Heart left ventricle (tissue), 16 donors: ENCODE measurements around the gene LUZP2. TPM values are rescaled to one million over a fixed set of nuclear protein-coding genes. Genes with fewer than 3 reads are reported as not detected.

Source experiments
- ATAC-seq, 4 donors: fragments of 200-7000 bp; cut with Tn5 transposase; one replicate each; pipeline ENCODE4 v1.9.1; 2020 to 2022; ENCODE audit warnings: moderate library complexity in 4 of 4, mild to moderate bottlenecking in 3 of 4, moderate number of reproducible peaks in 1 of 4
- DNase-seq, 5 donors: peaks; one replicate each; pipeline ENCODE4 v3.0.0-alpha.2; 2020
- H3K27ac ChIP-seq, 12 donors: fragments of 200-600 bp; sonication (generic) in 4 of 12; one replicate each; pipeline versions ENCODE4 v1.5.0 to v1.8.0; 2016 to 2022; ENCODE audit warnings: mild to moderate bottlenecking in 2 of 12
- H3K27me3 ChIP-seq, 9 donors: fragments of 200-600 bp; sonication (generic) in 2 of 9; one replicate each; pipeline versions ENCODE4 v1.5.1 to v1.8.0; 2016 to 2022; ENCODE audit warnings: mild to moderate bottlenecking in 3 of 9
- H3K36me3 ChIP-seq, 9 donors: fragments of 200-600 bp; sonication (generic) in 2 of 9; one replicate each; pipeline versions ENCODE4 v1.5.0 to v1.8.0; 2018 to 2022; ENCODE audit warnings: mild to moderate bottlenecking in 2 of 9
- H3K4me1 ChIP-seq, 12 donors: fragments of 200-600 bp; sonication (generic) in 4 of 12; one replicate each; pipeline versions ENCODE4 v1.5.0 to v1.8.0; 2016 to 2022; ENCODE audit warnings: mild to moderate bottlenecking in 3 of 12
- H3K4me3 ChIP-seq, 12 donors: fragments of 200-600 bp; sonication (generic) in 4 of 12; one replicate each; pipeline versions ENCODE4 v1.5.0 to v1.8.0; 2017 to 2022; ENCODE audit warnings: mild to moderate bottlenecking in 9 of 12, moderate library complexity in 4 of 12
- H3K9me3 ChIP-seq, 12 donors: fragments of 200-600 bp; sonication (generic) in 4 of 12; one replicate each; pipeline versions ENCODE4 v1.5.0 to v1.8.0; 2016 to 2022; ENCODE audit warnings: mild to moderate bottlenecking in 1 of 12
- POLR2A ChIP-seq, 2 donors: fragments of 450-650 bp; IDR thresholded peaks; one replicate each; pipeline ENCODE4 v1.6.1; 2017; ENCODE audit warnings: antibody characterized with exemption in 2 of 2, mild to moderate bottlenecking in 2 of 2, moderate library complexity in 2 of 2
- WGBS, 4 donors: extraction: QIAGEN DNeasy Blood & Tissue Kit in 2 of 4; methylation state at CpG; one replicate each; pipeline versions ENCODE4 v1.1.5 to v1.1.7; 2013 to 2018; 5-methylcytosine and 5-hydroxymethylcytosine counted together
- intact Hi-C, 10 donors: fragments of 100-400 bp; cut with DNase I; formaldehyde crosslinking; loops; one replicate each; pipeline versions ENCODE4 v1.11.1 to v1.14.2; 2022
- polyA plus RNA-seq, 2 donors: library from polyadenylated mRNA; stranded (reverse); fragments of 200-250 nt; gene quantifications; one replicate each; pipeline ENCODE4 v1.2.3, GENCODE V29; 2013
- total RNA-seq, 9 donors: library from RNA; depleted of rRNA in 2 of 9; stranded (reverse); fragments of >200 nt in 2 of 9; fragmentation: NEBNext Ultra II Directional in 3 of 9; extraction: Animal tissue kit (Norgen Biotek cat#: 25700) in 3 of 9; gene quantifications; one replicate each; pipeline versions ENCODE4 v1.1.0 to v1.2.4, GENCODE V29; 2016 to 2023
- TF ChIP-seq, protein P1 (sequence below), 12 donors: fragments of 200-600 bp; sonication (generic) in 4 of 12; IDR thresholded peaks; one replicate each; pipeline versions ENCODE4 v1.5.0 to v1.8.0; 2018 to 2022; ENCODE audit warnings: antibody characterized with exemption in 12 of 12, mild to moderate bottlenecking in 5 of 12
- donor health status: ischemic (EF 13 %, LVEDD 7.1; RV severe dilation, severe dysfunction).
- donor health status: healthy with polysubstance abuse.
- donor health status: DM: no; HTN: yes; CAD: no.
- donor health status: DM: no; HTN: no; CAD: no.
- donor health status: ischemic (EF 25% LVEDD 6.9; RV normal size, moderate dysfunction).
- donor health status: ischemic (EF 25% LVEDD 5.7; RV mildly dilated, moderate dysfunction).
- donor health status: healthy.
- donor health status: DM: yes; HTN: yes; CAD: no.
- donor health status: ischemic (EF 35%, LVEDD 5.7; RV mildly dilated, moderate dysfunction).
- donor health status: nonischemic (EF 11% LVEDD 7.7; RV severe dilation, severe dysfunction).
- donor health status: DM: yes; HTN: yes; CAD: no.
- donor health status: PGD.
- donor health status: ischemic (EF 29% LVEDD 5.4; RV normal size, mild dysfunction).
- donor health status: nonischemic (EF 23%, LVEDD 6.1; RV moderate dilation, normal function).

Gene LUZP2
- total and polyA plus RNA-seq, 11 donors, result 0.11 to 0.30 (median 0.17) TPM; not detected in 7

DNA sequence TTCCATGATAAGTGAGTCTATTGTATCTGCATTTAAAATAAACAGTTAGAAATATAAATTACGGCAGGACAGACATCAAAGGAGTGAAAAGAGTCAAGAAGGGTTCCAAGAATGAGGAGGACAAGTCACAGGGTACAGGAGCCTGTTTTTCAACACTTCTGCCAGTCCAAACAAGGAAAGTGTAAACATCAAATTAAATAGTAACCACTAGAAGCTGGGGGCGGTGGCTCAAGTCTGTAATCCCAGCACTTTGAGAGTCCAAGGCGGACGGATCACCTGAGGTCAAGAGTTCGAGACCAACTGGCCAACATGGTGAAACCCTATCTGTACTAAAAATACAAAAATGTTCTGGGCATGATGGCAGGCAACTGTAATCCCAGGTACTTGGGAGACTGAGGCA lies 219.6 kb downstream of the LUZP2 start:
- H3K4me1 ChIP-seq, result no peaks in the 10 kb centered on the region
- no peak overlapping the region for H3K27ac ChIP-seq
- no peak overlapping the region for H3K4me3 ChIP-seq
- WGBS, 4 donors, result 77 to 91% (median 85%) methylated on average over 5 of the region's 5 CpGs
- TF ChIP-seq, protein P1, sequence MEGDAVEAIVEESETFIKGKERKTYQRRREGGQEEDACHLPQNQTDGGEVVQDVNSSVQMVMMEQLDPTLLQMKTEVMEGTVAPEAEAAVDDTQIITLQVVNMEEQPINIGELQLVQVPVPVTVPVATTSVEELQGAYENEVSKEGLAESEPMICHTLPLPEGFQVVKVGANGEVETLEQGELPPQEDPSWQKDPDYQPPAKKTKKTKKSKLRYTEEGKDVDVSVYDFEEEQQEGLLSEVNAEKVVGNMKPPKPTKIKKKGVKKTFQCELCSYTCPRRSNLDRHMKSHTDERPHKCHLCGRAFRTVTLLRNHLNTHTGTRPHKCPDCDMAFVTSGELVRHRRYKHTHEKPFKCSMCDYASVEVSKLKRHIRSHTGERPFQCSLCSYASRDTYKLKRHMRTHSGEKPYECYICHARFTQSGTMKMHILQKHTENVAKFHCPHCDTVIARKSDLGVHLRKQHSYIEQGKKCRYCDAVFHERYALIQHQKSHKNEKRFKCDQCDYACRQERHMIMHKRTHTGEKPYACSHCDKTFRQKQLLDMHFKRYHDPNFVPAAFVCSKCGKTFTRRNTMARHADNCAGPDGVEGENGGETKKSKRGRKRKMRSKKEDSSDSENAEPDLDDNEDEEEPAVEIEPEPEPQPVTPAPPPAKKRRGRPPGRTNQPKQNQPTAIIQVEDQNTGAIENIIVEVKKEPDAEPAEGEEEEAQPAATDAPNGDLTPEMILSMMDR (IDR thresholded peaks at IDR 0.05), result no peak
- no peak for TF ChIP-seq POLR2A (IDR thresholded peaks at IDR 0.05)
- intact Hi-C loops, result no loop called here
- no peaks in the 10 kb centered on the region for H3K36me3 ChIP-seq
- no peaks in the 10 kb centered on the region for H3K27me3 ChIP-seq
- H3K9me3 ChIP-seq, result no peaks in the 10 kb centered on the region
- no peak for DNase-seq
- no peak for ATAC-seq

DNA sequence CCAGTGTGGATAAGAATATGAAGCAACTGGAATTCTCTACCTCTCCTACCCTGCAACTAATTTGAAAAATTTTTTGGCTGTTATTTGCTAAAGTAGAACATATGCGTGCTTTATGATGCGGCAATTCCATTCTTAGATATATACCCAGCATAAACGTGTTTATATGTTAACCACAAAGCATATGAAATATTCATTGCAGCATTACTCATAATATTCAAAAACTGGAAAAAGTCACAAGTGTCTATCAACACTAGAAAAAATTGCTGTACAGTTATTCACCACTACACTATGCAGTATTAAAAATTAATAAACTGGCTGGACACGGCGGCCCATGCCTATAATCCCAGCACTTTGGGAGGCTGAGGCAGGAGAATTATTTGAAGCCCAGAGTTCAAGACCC lies 226.4 kb downstream of the LUZP2 start:
- no peak for ATAC-seq

DNA sequence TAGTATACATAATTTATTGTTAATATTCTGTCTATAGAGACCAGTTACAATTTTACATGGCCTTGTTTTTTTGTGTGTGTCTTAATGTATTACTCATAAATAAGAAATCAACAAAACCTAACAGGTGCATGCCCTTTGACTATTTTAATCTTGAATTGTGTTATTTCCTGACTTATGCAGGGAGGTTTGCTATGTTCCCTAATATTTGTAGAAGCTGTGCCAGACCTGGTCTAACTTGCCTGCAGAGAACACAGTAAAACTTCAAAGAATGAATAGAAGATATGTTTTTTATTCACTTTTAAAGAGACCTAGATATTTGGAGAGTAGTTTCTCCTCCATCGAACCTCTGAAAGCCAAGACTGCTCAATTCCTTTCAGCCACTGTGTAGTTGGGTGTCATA lies 234.7 kb downstream of the LUZP2 start:
- no peak for DNase-seq
- intact Hi-C loops, result no loop called here
- ATAC-seq, result no peak
- H3K27ac ChIP-seq, result no peak overlapping the region
- H3K27me3 ChIP-seq, result no peaks in the 10 kb centered on the region
- no peak for TF ChIP-seq POLR2A (IDR thresholded peaks at IDR 0.05)
- TF ChIP-seq, protein P1 (IDR thresholded peaks at IDR 0.05), result no peak
- no peaks in the 10 kb centered on the region for H3K36me3 ChIP-seq
- no peak overlapping the region for H3K4me3 ChIP-seq
- WGBS, 4 donors, result 71 to 85% (median 80%) methylated on average over 1 of the region's 1 CpG
- H3K4me1 ChIP-seq, result no peaks in the 10 kb centered on the region
- H3K9me3 ChIP-seq, result no peaks in the 10 kb centered on the region

More for the DNA sequence above, 226.4 kb downstream of the LUZP2 start:
- Histone ChIP-seq H3K9me3 (no peaks in the 10 kb centered on the region), H3K4me3 (no peak overlapping the region), H3K4me1 (no peaks in the 10 kb centered on the region), H3K27ac (no peak overlapping the region), H3K36me3 (no peaks in the 10 kb centered on the region), H3K27me3 (no peaks in the 10 kb centered on the region)
- TF ChIP-seq POLR2A (IDR thresholded peaks at IDR 0.05), result no peak
- TF ChIP-seq, protein P1 (IDR thresholded peaks at IDR 0.05), result no peak
- intact Hi-C loops, result no loop called here
- 90 to 94% (median 92%) methylated on average over 5 of the region's 5 CpGs for WGBS, 4 donors
- no peak for DNase-seq

DNA sequence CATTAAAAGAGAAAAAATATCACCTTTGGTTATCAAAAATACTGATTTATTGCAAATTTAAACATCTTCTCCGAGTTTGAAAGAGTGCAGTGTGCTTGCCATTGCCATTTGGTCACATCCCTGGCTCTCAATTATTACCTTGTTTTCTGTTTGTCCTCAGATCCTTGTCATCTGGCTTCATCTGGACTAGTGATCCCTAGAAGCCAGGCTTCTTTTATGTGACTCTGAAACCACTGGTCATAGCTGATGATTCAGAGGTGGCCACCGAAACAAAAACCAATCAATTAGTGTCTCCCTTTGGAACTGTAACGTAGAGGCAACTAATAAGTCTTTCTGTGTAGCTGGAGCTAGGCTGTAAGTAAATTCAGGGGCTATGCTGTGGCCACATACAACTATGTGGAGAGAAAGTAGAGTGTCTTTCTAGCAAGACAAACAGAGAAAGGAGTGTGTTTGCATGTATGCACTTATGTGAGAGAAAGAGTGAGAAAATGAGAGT lies 237.9 kb downstream of the LUZP2 start:
- no peak overlapping the region for H3K4me3 ChIP-seq
- no peaks in the 10 kb centered on the region for H3K27me3 ChIP-seq
- intact Hi-C loops, result no loop called here
- no peak overlapping the region for H3K27ac ChIP-seq
- WGBS, 4 donors, result 50 to 82% (median 71%) methylated on average over 3 of the region's 3 CpGs
- H3K4me1 ChIP-seq, result no peaks in the 10 kb centered on the region
- H3K9me3 ChIP-seq, result no peaks in the 10 kb centered on the region
- H3K36me3 ChIP-seq, result no peaks in the 10 kb centered on the region
- ATAC-seq (no peak), DNase-seq (no peak)
- no peak for TF ChIP-seq POLR2A (IDR thresholded peaks at IDR 0.05)
- TF ChIP-seq, protein P1 (IDR thresholded peaks at IDR 0.05), result no peak
